Measurements from ENCODE around the gene ANO6. TPM values are rescaled to one million over a fixed set of nuclear protein-coding genes. Genes with fewer than 3 reads are reported as not detected.

The ANO6 gene
- total RNA-seq, 4 donors from 2014 or later, result 16.9 to 23.0 (median 20.4) TPM

- intact Hi-C loops (cut with DNase I; ENCODE audit: low total_unique reads), result no loop called here
- 71 to 91% methylated on average over 1 of the region's 1 CpG for WGBS, 2 donors (ENCODE audit: low coverage in 1 of 2)
- H3K9me3 ChIP-seq, result no peaks in the 10 kb centered on the region
- TF ChIP-seq POLR2A (IDR thresholded peaks at IDR 0.05), result no peak
- TF ChIP-seq POLR2AphosphoS5 (IDR thresholded peaks at IDR 0.05), result no peak
- no peak for TF ChIP-seq EP300 (IDR thresholded peaks at IDR 0.05; ENCODE audit: low read depth)
- TF ChIP-seq CTCF (IDR thresholded peaks at IDR 0.05), result no peak
- H3K27ac ChIP-seq, result no peak overlapping the region
- H3K4me1 ChIP-seq, result no peaks in the 10 kb centered on the region
- DNase-seq, result no peak
- in situ Hi-C loops (cut with MboI; ENCODE audit: low pct_ligation_motif_present in 1 of 4, low pct_unique_long_range_greater_than_20kb in 1 of 4, low sequenced_read_pairs in 3 of 4), result no loop called here
- H3K4me3 ChIP-seq, result no peak overlapping the region
- H3K36me3 ChIP-seq, result peaks cover 0 to 7% (median 0%) of the 10 kb centered on the region in 4 donors
- no peaks in the 10 kb centered on the region for H3K27me3 ChIP-seq
Observed at GRCh38 chr12:45418520-45418919, 202.6 kb downstream of the ANO6 start.

GRCh38 chr12:45419317-45419814 lies 203.5 kb downstream of the ANO6 start:
- WGBS, 2 donors (ENCODE audit: low coverage in 1 of 2), result 67 to 80% methylated on average over 1 of the region's 1 CpG
- Histone ChIP-seq H3K27me3 (no peaks in the 10 kb centered on the region), H3K27ac (no peak overlapping the region), H3K9me3 (no peaks in the 10 kb centered on the region), H3K4me1 (no peaks in the 10 kb centered on the region), H3K36me3 (peaks cover 0 to 7% (median 0%) of the 10 kb centered on the region in 4 donors), H3K4me3 (no peak overlapping the region)
- intact Hi-C loops (cut with DNase I; ENCODE audit: low total_unique reads) (no loop called here), in situ Hi-C loops (cut with MboI; ENCODE audit: low pct_ligation_motif_present in 1 of 4, low pct_unique_long_range_greater_than_20kb in 1 of 4, low sequenced_read_pairs in 3 of 4) (no loop called here)
- TF ChIP-seq EP300 (IDR thresholded peaks at IDR 0.05; ENCODE audit: low read depth), result no peak
- no peak for TF ChIP-seq POLR2A (IDR thresholded peaks at IDR 0.05)
- no peak for TF ChIP-seq CTCF (IDR thresholded peaks at IDR 0.05)
- TF ChIP-seq POLR2AphosphoS5 (IDR thresholded peaks at IDR 0.05), result no peak
- no peak for DNase-seq

- Histone ChIP-seq H3K9me3 (no peaks in the 10 kb centered on the region), H3K27ac (no peak overlapping the region), H3K27me3 (no peaks in the 10 kb centered on the region), H3K4me1 (no peaks in the 10 kb centered on the region), H3K4me3 (no peak overlapping the region), H3K36me3 (peaks cover 0 to 3% (median 0%) of the 10 kb centered on the region in 4 donors)
- WGBS, 2 donors (ENCODE audit: low coverage in 1 of 2), result 93 to 100% methylated on average over 1 of the region's 1 CpG
- no peak for DNase-seq
- in situ Hi-C loops (cut with MboI; ENCODE audit: low pct_ligation_motif_present in 1 of 4, low pct_unique_long_range_greater_than_20kb in 1 of 4, low sequenced_read_pairs in 3 of 4), result no loop called here
- intact Hi-C loops (cut with DNase I; ENCODE audit: low total_unique reads), result no loop called here
- TF ChIP-seq CTCF (IDR thresholded peaks at IDR 0.05) (no peak), POLR2A (IDR thresholded peaks at IDR 0.05) (no peak), EP300 (IDR thresholded peaks at IDR 0.05; ENCODE audit: low read depth) (no peak), POLR2AphosphoS5 (IDR thresholded peaks at IDR 0.05) (no peak)
Observed at GRCh38 chr12:45421736-45422135, 205.8 kb downstream of the ANO6 start.

GRCh38 chr12:45423931-45424330 lies 208.0 kb downstream of the ANO6 start:
- H3K4me3 ChIP-seq, result no peak overlapping the region
- no peaks in the 10 kb centered on the region for H3K9me3 ChIP-seq
- no peak for DNase-seq
- H3K4me1 ChIP-seq, result no peaks in the 10 kb centered on the region
- in situ Hi-C loops (cut with MboI; ENCODE audit: low pct_ligation_motif_present in 1 of 4, low pct_unique_long_range_greater_than_20kb in 1 of 4, low sequenced_read_pairs in 3 of 4) (no loop called here), intact Hi-C loops (cut with DNase I; ENCODE audit: low total_unique reads) (no loop called here)
- no peak overlapping the region for H3K27ac ChIP-seq
- no peaks in the 10 kb centered on the region for H3K36me3 ChIP-seq
- H3K27me3 ChIP-seq, result no peaks in the 10 kb centered on the region
- 67 to 86% methylated on average over 1 of the region's 1 CpG for WGBS, 2 donors (ENCODE audit: low coverage in 1 of 2)
- TF ChIP-seq EP300 (IDR thresholded peaks at IDR 0.05; ENCODE audit: low read depth) (no peak), POLR2A (IDR thresholded peaks at IDR 0.05) (no peak), CTCF (IDR thresholded peaks at IDR 0.05) (no peak), POLR2AphosphoS5 (IDR thresholded peaks at IDR 0.05) (no peak)
